H1 (cell line): ENCODE measurements around the gene AGBL4. TPM values are rescaled to one million over a fixed set of nuclear protein-coding genes. Genes with fewer than 3 reads are reported as not detected.

Source experiments
- CTCF ChIA-PET: fragments of 300-600 bp; sonication (Branson Sonifier 250); formaldehyde crosslinking; loops from one replicate; lab custom pipeline; 2021; ENCODE audit not compliant: partially characterized antibody; lab: Charles Lee
- POLR2A ChIA-PET: fragments of 300-600 bp; sonication (Branson Sonifier 250); formaldehyde crosslinking; loops from one replicate; lab custom pipeline; 2021; ENCODE audit warnings: inconsistent platforms; ENCODE audit not compliant: partially characterized antibody; lab: Charles Lee
- DNase-seq, 2 experiments: peaks; one replicate each; pipeline versions ENCODE4 v3.0.0 to v3.0.0-alpha.2; 2010 to 2022; ENCODE audit warnings: low spot score in 2 of 2, low read depth in 1 of 2, mixed read lengths in 1 of 2
- FAIRE-seq: peaks from 2 replicates; lab custom pipeline; 2011; peaks lifted over from hg19 to GRCh38; lab: Jason Lieb, UNC
- H2AFZ ChIP-seq: 2 replicates; pipeline ENCODE4 v1.8.1; 2012; ENCODE audit warnings: low read length, inconsistent platforms
- H2AK5ac ChIP-seq: 2 replicates; pipeline ENCODE4 v1.6.1; 2013; ENCODE audit warnings: low read depth, low read length
- H2BK120ac ChIP-seq: replicated peaks from 2 replicates; pipeline ENCODE3; 2013; ENCODE audit warnings: low read depth, low read length, inconsistent platforms
- H2BK12ac ChIP-seq: 2 replicates; pipeline ENCODE4 v1.6.1; 2013; ENCODE audit warnings: low read depth, low read length
- H2BK15ac ChIP-seq: 2 replicates; pipeline ENCODE4 v1.6.1; 2013; ENCODE audit warnings: low read length
- H2BK20ac ChIP-seq: 2 replicates; pipeline ENCODE4 v1.6.1; 2013; ENCODE audit warnings: low read length
- H2BK5ac ChIP-seq: 2 replicates; pipeline ENCODE4 v1.6.1; 2013; ENCODE audit warnings: low read depth, low read length
- H3K14ac ChIP-seq: 2 replicates; pipeline ENCODE4 v1.6.1; 2013; ENCODE audit warnings: inconsistent platforms; ENCODE audit not compliant: insufficient read length
- H3K18ac ChIP-seq: 2 replicates; pipeline ENCODE4 v1.6.1; 2013; ENCODE audit warnings: low read length; ENCODE audit errors: extremely low read depth
- H3K23ac ChIP-seq: 2 replicates; pipeline ENCODE4 v1.6.1; 2013; ENCODE audit warnings: inconsistent platforms; ENCODE audit not compliant: insufficient read length
- H3K23me2 ChIP-seq: 2 replicates; pipeline ENCODE4 v1.6.1; 2013; ENCODE audit warnings: low read depth, low read length
- H3K27ac ChIP-seq: 2 replicates; pipeline ENCODE4 v1.6.1; 2011; ENCODE audit warnings: low read depth, low read length, inconsistent platforms
- H3K27me3 ChIP-seq, 4 experiments: replicated peaks in 1 of 4; 1 replicate in 1 of 4; 2 replicates in 3 of 4; pipeline versions ENCODE4 v1.6.1 to v1.8.1; 2011 to 2013; ENCODE audit warnings: low read length in 3 of 4, mild to moderate bottlenecking in 3 of 4, inconsistent platforms in 2 of 4, mixed read lengths in 2 of 4, moderate library complexity in 1 of 4; ENCODE audit not compliant: control insufficient read depth in 3 of 4, insufficient read depth in 3 of 4; ENCODE audit errors: extremely low read depth in 1 of 4
- H3K36me3 ChIP-seq, 4 experiments: 2 replicates each; pipeline versions ENCODE4 v1.6.1 to v1.8.1; 2011 to 2013; ENCODE audit warnings: mild to moderate bottlenecking in 4 of 4, low read length in 3 of 4, moderate library complexity in 2 of 4, control low read depth in 1 of 4, inconsistent platforms in 1 of 4; ENCODE audit not compliant: insufficient read depth in 4 of 4, control insufficient read depth in 2 of 4
- H3K4ac ChIP-seq: replicated peaks from 2 replicates; pipeline ENCODE3; 2013; ENCODE audit warnings: low read length, low read depth, mixed read lengths, inconsistent platforms; ENCODE audit not compliant: insufficient read length
- H3K4me1 ChIP-seq, 4 experiments: replicated peaks in 1 of 4; 1 replicate in 1 of 4; 2 replicates in 3 of 4; pipeline versions ENCODE4 v1.6.1 to v1.8.1; 2011 to 2013; ENCODE audit warnings: low read length in 3 of 4, inconsistent platforms in 2 of 4, mixed read lengths in 1 of 4; ENCODE audit not compliant: insufficient read depth in 4 of 4, control insufficient read depth in 3 of 4
- H3K4me2 ChIP-seq, 2 experiments: 2 replicates each; pipeline versions ENCODE4 v1.6.1 to v1.8.1; 2011 to 2013; ENCODE audit warnings: low read depth in 2 of 2, low read length in 2 of 2, control low read depth in 1 of 2, inconsistent platforms in 1 of 2, mild to moderate bottlenecking in 1 of 2; ENCODE audit not compliant: insufficient read depth in 1 of 2
- H3K4me3 ChIP-seq, 4 experiments: fragments of 200-600, 300-600 bp in 1 of 4; sonication (generic), shearing (Covaris generic), sonication (Bioruptor Twin) in 1 of 4; 2 replicates each; pipeline versions ENCODE4 v1.5.1 to v1.8.1; 2011 to 2016; ENCODE audit warnings: low read length in 4 of 4, low read depth in 3 of 4, control low read depth in 2 of 4, inconsistent platforms in 2 of 4, mild to moderate bottlenecking in 2 of 4, mixed read lengths in 1 of 4, moderate library complexity in 1 of 4; ENCODE audit not compliant: insufficient read depth in 2 of 4; ENCODE audit errors: extremely low read depth in 1 of 4
- H3K56ac ChIP-seq: replicated peaks from 2 replicates; pipeline ENCODE3; 2013; ENCODE audit warnings: low read depth, mild to moderate bottlenecking, mixed read lengths, low read length, inconsistent platforms; ENCODE audit not compliant: insufficient read length
- H3K79me1 ChIP-seq: 2 replicates; pipeline ENCODE4 v1.6.1; 2013; ENCODE audit warnings: low read depth, low read length, control low read depth
- H3K79me2 ChIP-seq, 2 experiments: 2 replicates each; pipeline versions ENCODE4 v1.6.1 to v1.8.1; 2012 to 2013; ENCODE audit warnings: low read length in 2 of 2, mild to moderate bottlenecking in 2 of 2, inconsistent platforms in 1 of 2; ENCODE audit not compliant: insufficient read depth in 2 of 2, control insufficient read depth in 1 of 2
- H3K9ac ChIP-seq, 4 experiments: replicated peaks in 1 of 4; 1 replicate in 1 of 4; 2 replicates in 3 of 4; pipeline versions ENCODE4 v1.6.1 to v1.8.1; 2011 to 2013; ENCODE audit warnings: low read depth in 3 of 4, low read length in 3 of 4, control low read depth in 2 of 4, mild to moderate bottlenecking in 2 of 4, moderate library complexity in 2 of 4, inconsistent platforms in 1 of 4; ENCODE audit errors: extremely low read depth in 1 of 4
- H3K9me3 ChIP-seq, 2 experiments: 2 replicates each; pipeline versions ENCODE4 v1.6.1 to v1.8.1; 2012 to 2013; ENCODE audit warnings: mild to moderate bottlenecking in 2 of 2, moderate library complexity in 2 of 2, control low read depth in 1 of 2, inconsistent platforms in 1 of 2, low read depth in 1 of 2, low read length in 1 of 2, mixed read lengths in 1 of 2; ENCODE audit not compliant: insufficient read depth in 2 of 2
- H4K20me1 ChIP-seq, 2 experiments: replicated peaks in 1 of 2; 2 replicates each; pipeline versions ENCODE3 to v1.8.1; 2011 to 2013; ENCODE audit warnings: inconsistent platforms in 2 of 2, low read length in 2 of 2, mild to moderate bottlenecking in 1 of 2; ENCODE audit not compliant: insufficient read depth in 2 of 2, control insufficient read depth in 1 of 2
- H4K5ac ChIP-seq: 2 replicates; pipeline ENCODE4 v1.6.1; 2013; ENCODE audit warnings: low read length, low read depth, mixed read lengths, inconsistent platforms; ENCODE audit not compliant: insufficient read length
- H4K8ac ChIP-seq: 2 replicates; pipeline ENCODE4 v1.8.0; 2013; ENCODE audit warnings: mild to moderate bottlenecking, moderate library complexity, low read length, inconsistent platforms; ENCODE audit not compliant: insufficient read depth; ENCODE audit errors: extremely low read depth
- H4K91ac ChIP-seq: replicated peaks from 2 replicates; pipeline ENCODE3; 2013; ENCODE audit warnings: low read length, mixed read lengths, inconsistent platforms; ENCODE audit not compliant: insufficient read length
- EZH2 ChIP-seq: fragments of 200-600 bp; sonication (generic); IDR thresholded peaks from 2 replicates; pipeline ENCODE4 v1.7.1; 2012; ENCODE audit warnings: low read depth, mild to moderate bottlenecking, moderate library complexity, low read length, inconsistent platforms; ENCODE audit not compliant: severe bottlenecking
- TBP ChIP-seq: IDR thresholded peaks from 2 replicates; pipeline ENCODE4 v1.6.1; 2011; ENCODE audit warnings: low read depth, low read length, improper control_type of control experiment
- WGBS, 2 experiments: shearing (Covaris generic) in 1 of 2; methylation state at CpG; one replicate each; pipeline versions ENCODE4 v1.1.6 to v1.1.7; 2013 to 2015; ENCODE audit warnings: low lambda C conversion rate in 2 of 2, mixed read lengths in 2 of 2, inconsistent platforms in 1 of 2, low coverage in 1 of 2, missing lambda C conversion rate in 1 of 2; ENCODE audit not compliant: insufficient replicate concordance in 2 of 2, insufficient coverage in 1 of 2, insufficient read length in 1 of 2; ENCODE audit errors: extremely low coverage in 1 of 2, missing lambda C conversion rate in 1 of 2; 5-methylcytosine and 5-hydroxymethylcytosine counted together
- polyA plus RNA-seq, 7 experiments: library from polyadenylated mRNA; depleted of rRNA in 3 of 7; stranded (reverse) in 5 of 7; unstranded in 2 of 7; fragments of >200 nt in 5 of 7; fragments of 200-250 nt in 2 of 7; gene quantifications; 1 replicate in 5 of 7; 2 replicates in 1 of 7; 4 replicates in 1 of 7; pipeline versions ENCODE4 v1.2.1 to v1.2.3, GENCODE V29; 2011 to 2013; ENCODE audit warnings: missing spikeins in 2 of 7, mixed read lengths in 2 of 7
- total RNA-seq: library from RNA; stranded (reverse); fragmentation: NEBNext Ultra II Directional; extraction: Animal tissue kit (Norgen Biotek cat#: 25700); gene quantifications from 2 replicates; pipeline ENCODE4 v1.2.1, GENCODE V29; 2021

The AGBL4 gene
- total and polyA plus RNA-seq, 2 of the 8 experiments (the other 6 are each of a cell fraction or from before 2014, with no cell fraction given) = 0.41 to 0.45 TPM

DNA sequence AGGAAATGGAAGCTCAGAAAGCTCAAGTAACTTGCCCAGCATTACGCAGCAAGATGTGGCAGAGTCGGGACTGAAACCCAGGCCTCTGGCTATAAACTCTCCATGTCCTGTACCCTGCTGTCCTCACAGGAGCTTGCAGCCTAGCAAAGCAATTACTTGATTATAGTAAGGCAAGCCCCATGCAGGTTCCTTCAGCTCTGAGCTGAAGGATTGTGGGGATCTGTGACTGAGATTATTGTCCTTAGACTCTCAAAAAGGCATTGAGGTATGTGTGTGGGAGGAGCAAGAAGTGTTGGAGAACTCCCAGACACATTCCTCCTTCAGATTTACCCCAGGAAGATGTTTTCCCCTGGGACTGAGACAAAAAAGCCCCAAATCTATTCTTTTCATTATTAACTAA, 1427.7 kb downstream of the AGBL4 start:
- H3K14ac ChIP-seq = no peak overlapping the region
- no peak overlapping the region for H3K23ac ChIP-seq
- no peak overlapping the region for H4K5ac ChIP-seq
- no peak overlapping the region for H4K8ac ChIP-seq
- H3K9me3 ChIP-seq = no peaks in the 10 kb centered on the region
- no peak overlapping the region for H4K91ac ChIP-seq
- peak overlapping the region; percentile 96 for H2AFZ ChIP-seq
- H3K56ac ChIP-seq = no peak overlapping the region
- peak overlapping the region; percentile 29; the same call in 1 of the 2 replicates for H2BK20ac ChIP-seq
- peak in 1 of 2 experiments; percentile 47 for DNase-seq
- no peak overlapping the region for H2BK120ac ChIP-seq
- H3K79me2 ChIP-seq = no peaks in the 10 kb centered on the region
- H3K4me1 ChIP-seq = peaks cover 4 to 9% (median 7%) of the 10 kb centered on the region in 4 experiments; a peak in 4 of 7 replicates
- H3K4me3 ChIP-seq = no peak overlapping the region
- H3K4ac ChIP-seq = no peak overlapping the region
- H3K36me3 ChIP-seq = no peaks in the 10 kb centered on the region
- H4K20me1 ChIP-seq = no peaks in the 10 kb centered on the region
- H2AK5ac ChIP-seq = no peak overlapping the region
- no peak overlapping the region for H3K9ac ChIP-seq
- no peak overlapping the region for H3K18ac ChIP-seq
- no peaks in the 10 kb centered on the region for H3K23me2 ChIP-seq
- TF ChIP-seq EZH2 (no peak), TBP (peak; percentile 40; the same call in 1 of the 2 replicates)
- TF ChIP-seq, all 59 proteins: peak for 1
- ChIA-PET CTCF (interaction anchor here (0.5 to 2.6 kb wide), 8 partner anchors 11 to 92 kb away, joined by 3 to 11 read pairs (median 3); no protein-coding TSS in a partner anchor), POLR2A (interaction anchor here (1.3 kb wide), 1 partner anchor 10 kb away, joined by 3 read pairs; no protein-coding TSS in a partner anchor)
- 0 out of 2 replicates have a peak overlapping the region, but pooled peaks have one; percentile 26 for H2BK5ac ChIP-seq
- H3K4me2 ChIP-seq = no peak overlapping the region
- H3K27me3 ChIP-seq = no peaks in the 10 kb centered on the region
- no peak overlapping the region for H2BK12ac ChIP-seq
- H3K27ac ChIP-seq = no peak overlapping the region
- no peak for FAIRE-seq
- H3K79me1 ChIP-seq = no peaks in the 10 kb centered on the region
- WGBS, 2 experiments = 76% methylated on average over 2 of the region's 2 CpGs; no CpG with 5 or more reads in 1 of the 2 experiments
- no peak overlapping the region for H2BK15ac ChIP-seq
